CD4-positive, alpha-beta T cell treated with Interleukin-21 for 1 hour (primary cell): Measurements from ENCODE around the gene TBC1D3G.
"Not testable (repeated sequence)": the region's sequence is repeated elsewhere in the genome, so short reads cannot be mapped to it uniquely, and the experiment has no call there.

Experiments
- DNase-seq: peaks from one replicate; pipeline ENCODE4 v3.0.0-alpha.2; 2020

Gene TBC1D3G

GRCh38 chr17:36323584-36323983 lies at the start of gene TBC1D3G:
Gene TBC1D3G (plus strand): TSS chr17:36323884. CDS start chr17:36325412, 1,528 bp downstream.
- not testable (repeated sequence) for DNase-seq

GRCh38 chr17:36283256-36283655 lies 40.4 kb upstream of the TBC1D3G start:
- not testable (repeated sequence) for DNase-seq

GRCh38 chr17:36284219-36284618 lies 39.5 kb upstream of the TBC1D3G start:
- not testable (repeated sequence) for DNase-seq

- not testable (repeated sequence) for DNase-seq
Measured at GRCh38 chr17:36289965-36290612, 33.6 kb upstream of the TBC1D3G start.

- DNase-seq, result not testable (repeated sequence)
Measured at GRCh38 chr17:36295161-36295560, 28.5 kb upstream of the TBC1D3G start.

- DNase-seq, result not testable (repeated sequence)
Measured at GRCh38 chr17:36315736-36316135, 7.9 kb upstream of the TBC1D3G start.

- DNase-seq, result not testable (repeated sequence)
Measured at GRCh38 chr17:36362496-36362895, 38.8 kb downstream of the TBC1D3G start.

GRCh38 chr17:36375938-36376337 lies 52.3 kb downstream of the TBC1D3G start:
- not testable (repeated sequence) for DNase-seq
